ENCODE measurements around the gene FAN1. TPM values are rescaled to one million over a fixed set of nuclear protein-coding genes. Genes with fewer than 3 reads are reported as not detected.
"Not testable (repeated sequence)": the region's sequence is repeated elsewhere in the genome, so short reads cannot be mapped to it uniquely, and the experiment has no call there.

Gene FAN1
- total RNA-seq (2014; rRNA removed; shearing (Covaris generic)) = 10.1 and 10.9 TPM in 2 replicates

GRCh38 chr15:30903497-30904187 lies at the start of gene FAN1:
TSS of gene FAN1 (plus strand) at chr15:30903915. CDS start at chr15:30904664, 749 bp downstream.
- Histone ChIP-seq H3K27ac (no peak within 1 kb of the TSS), H3K27me3 (replicated peaks) (no peaks in the 10 kb centered on the region), H3K4me1 (replicated peaks) (no peaks in the 10 kb centered on the region), H3K9me3 (replicated peaks) (no peaks in the 10 kb centered on the region), H3K4me3 (peak within 1 kb of the TSS; percentile 55), H3K36me3 (peaks cover 58% of the 10 kb centered on the region)
- DNase-seq (ENCODE audit: low read depth in 1 of 2, low spot score in 2 of 2) = peak; percentile 67 to 74

GRCh38 chr15:30859091-30859874 lies 44.4 kb upstream of the FAN1 start:
- Histone ChIP-seq H3K27ac (peak overlapping the region; percentile 47), H3K4me1 (replicated peaks) (peaks cover 25% of the 10 kb centered on the region), H3K27me3 (replicated peaks) (no peaks in the 10 kb centered on the region), H3K4me3 (no peak overlapping the region), H3K36me3 (peaks cover 12% of the 10 kb centered on the region), H3K9me3 (replicated peaks) (no peaks in the 10 kb centered on the region)
- DNase-seq (ENCODE audit: low read depth in 1 of 2, low spot score in 2 of 2) = peak in 1 of 2 experiments; percentile 80

GRCh38 chr15:30865257-30865656 lies 38.5 kb upstream of the FAN1 start:
- H3K4me1 ChIP-seq (replicated peaks) = peaks cover 3% of the 10 kb centered on the region
- no peak overlapping the region for H3K27ac ChIP-seq
- peaks cover 36% of the 10 kb centered on the region for H3K36me3 ChIP-seq
- H3K4me3 ChIP-seq = no peak overlapping the region
- no peak for DNase-seq (ENCODE audit: low read depth in 1 of 2, low spot score in 2 of 2)
- no peaks in the 10 kb centered on the region for H3K27me3 ChIP-seq (replicated peaks)
- H3K9me3 ChIP-seq (replicated peaks) = no peaks in the 10 kb centered on the region

GRCh38 chr15:30870681-30871080 lies 33.0 kb upstream of the FAN1 start:
- H3K4me1 ChIP-seq (replicated peaks) = peaks cover 8% of the 10 kb centered on the region
- no peaks in the 10 kb centered on the region for H3K27me3 ChIP-seq (replicated peaks)
- no peaks in the 10 kb centered on the region for H3K9me3 ChIP-seq (replicated peaks)
- H3K27ac ChIP-seq = no peak overlapping the region
- peaks cover 47% of the 10 kb centered on the region for H3K36me3 ChIP-seq
- no peak overlapping the region for H3K4me3 ChIP-seq
- DNase-seq (ENCODE audit: low read depth in 1 of 2, low spot score in 2 of 2) = no peak

- H3K9me3 ChIP-seq (replicated peaks) = no peaks in the 10 kb centered on the region
- peak; percentile 32 to 52 for DNase-seq (ENCODE audit: low read depth in 1 of 2, low spot score in 2 of 2)
These were observed 31.4 kb upstream of the FAN1 start for GRCh38 chr15:30872341-30872748.

GRCh38 chr15:30877070-30877469 lies 26.6 kb upstream of the FAN1 start:
- Histone ChIP-seq H3K4me3 (no peak overlapping the region), H3K36me3 (peaks cover 46% of the 10 kb centered on the region), H3K27me3 (replicated peaks) (no peaks in the 10 kb centered on the region), H3K9me3 (replicated peaks) (no peaks in the 10 kb centered on the region), H3K27ac (no peak overlapping the region), H3K4me1 (replicated peaks) (peaks cover 7% of the 10 kb centered on the region)
- DNase-seq (ENCODE audit: low read depth in 1 of 2, low spot score in 2 of 2) = no peak

More at GRCh38 chr15:30872341-30872748, 31.4 kb upstream of the FAN1 start:
- H3K27ac ChIP-seq = no peak overlapping the region
- peaks cover 47% of the 10 kb centered on the region for H3K36me3 ChIP-seq
- H3K4me3 ChIP-seq = no peak overlapping the region
- peaks cover 8% of the 10 kb centered on the region for H3K4me1 ChIP-seq (replicated peaks)
- no peaks in the 10 kb centered on the region for H3K27me3 ChIP-seq (replicated peaks)

GRCh38 chr15:30878515-30878914 lies 25.2 kb upstream of the FAN1 start:
- no peaks in the 10 kb centered on the region for H3K4me1 ChIP-seq (replicated peaks)
- H3K4me3 ChIP-seq = no peak overlapping the region
- no peak overlapping the region for H3K27ac ChIP-seq
- no peaks in the 10 kb centered on the region for H3K27me3 ChIP-seq (replicated peaks)
- no peaks in the 10 kb centered on the region for H3K9me3 ChIP-seq (replicated peaks)
- peaks cover 42% of the 10 kb centered on the region for H3K36me3 ChIP-seq
- DNase-seq (ENCODE audit: low read depth in 1 of 2, low spot score in 2 of 2) = no peak

- peaks cover 33% of the 10 kb centered on the region for H3K36me3 ChIP-seq
- DNase-seq (ENCODE audit: low read depth in 1 of 2, low spot score in 2 of 2) = no peak
- H3K9me3 ChIP-seq (replicated peaks) = no peaks in the 10 kb centered on the region
- H3K27me3 ChIP-seq (replicated peaks) = no peaks in the 10 kb centered on the region
- H3K4me1 ChIP-seq (replicated peaks) = no peaks in the 10 kb centered on the region
- H3K4me3 ChIP-seq = no peak overlapping the region
- H3K27ac ChIP-seq = no peak overlapping the region
These were observed 20.8 kb upstream of the FAN1 start for GRCh38 chr15:30882849-30883433.

GRCh38 chr15:30883666-30884065 lies 20.0 kb upstream of the FAN1 start:
- not testable (repeated sequence) for H3K9me3 ChIP-seq (replicated peaks); H3K4me3 ChIP-seq; H3K27me3 ChIP-seq (replicated peaks); DNase-seq (ENCODE audit: low read depth in 1 of 2, low spot score in 2 of 2); H3K27ac ChIP-seq; H3K4me1 ChIP-seq (replicated peaks)
- H3K36me3 ChIP-seq = peaks cover 30% of the 10 kb centered on the region

GRCh38 chr15:30885814-30886213 lies 17.9 kb upstream of the FAN1 start:
- Histone ChIP-seq H3K4me3 (no peak overlapping the region), H3K36me3 (peaks cover 21% of the 10 kb centered on the region), H3K27ac (no peak overlapping the region), H3K4me1 (replicated peaks) (no peaks in the 10 kb centered on the region), H3K27me3 (replicated peaks) (no peaks in the 10 kb centered on the region), H3K9me3 (replicated peaks) (no peaks in the 10 kb centered on the region)
- no peak for DNase-seq (ENCODE audit: low read depth in 1 of 2, low spot score in 2 of 2)

GRCh38 chr15:30889196-30889595 lies 14.5 kb upstream of the FAN1 start:
- H3K27ac ChIP-seq = no peak overlapping the region
- H3K4me1 ChIP-seq (replicated peaks) = peaks cover 5% of the 10 kb centered on the region
- DNase-seq (ENCODE audit: low read depth in 1 of 2, low spot score in 2 of 2) = no peak
- no peaks in the 10 kb centered on the region for H3K27me3 ChIP-seq (replicated peaks)
- H3K9me3 ChIP-seq (replicated peaks) = no peaks in the 10 kb centered on the region
- no peak overlapping the region for H3K4me3 ChIP-seq
- peaks cover 21% of the 10 kb centered on the region for H3K36me3 ChIP-seq

GRCh38 chr15:30895461-30896210 lies 8.1 kb upstream of the FAN1 start:
- no peak for DNase-seq (ENCODE audit: low read depth in 1 of 2, low spot score in 2 of 2)
- no peaks in the 10 kb centered on the region for H3K27me3 ChIP-seq (replicated peaks)
- H3K9me3 ChIP-seq (replicated peaks) = no peaks in the 10 kb centered on the region
- H3K27ac ChIP-seq = no peak overlapping the region
- no peaks in the 10 kb centered on the region; the same call in 1 of the 2 replicates for H3K36me3 ChIP-seq
- H3K4me3 ChIP-seq = no peak overlapping the region
- peaks cover 6% of the 10 kb centered on the region for H3K4me1 ChIP-seq (replicated peaks)

GRCh38 chr15:30896211-30896606 lies 7.5 kb upstream of the FAN1 start:
- H3K27ac ChIP-seq = no peak overlapping the region
- DNase-seq (ENCODE audit: low read depth in 1 of 2, low spot score in 2 of 2) = no peak
- H3K4me3 ChIP-seq = no peak overlapping the region
- H3K36me3 ChIP-seq = peaks cover 4% of the 10 kb centered on the region
- no peaks in the 10 kb centered on the region for H3K27me3 ChIP-seq (replicated peaks)
- H3K4me1 ChIP-seq (replicated peaks) = peaks cover 6% of the 10 kb centered on the region
- no peaks in the 10 kb centered on the region for H3K9me3 ChIP-seq (replicated peaks)

Data from SJSA1 (cell line).